WTC11 (cell line): Measurements from ENCODE around the gene TMEM69. TPM values are rescaled to one million over a fixed set of nuclear protein-coding genes. Genes with fewer than 3 reads are reported as not detected.
A peak's percentile ranks its signal among the peaks of the same experiment; 100 is the strongest.
"Not testable (repeated sequence)": the region's sequence is repeated elsewhere in the genome, so short reads cannot be mapped to it uniquely, and the experiment has no call there.

Source experiments
- ATAC-seq: fragments of 200-7000 bp; cut with Tn5 transposase; 2 replicates; pipeline ENCODE4 v1.10.0; 2021; ENCODE audit warnings: mild to moderate bottlenecking, moderate library complexity
- CTCF ChIA-PET: fragments of 300-600 bp; sonication (Branson Sonifier 250); formaldehyde crosslinking; loops from one replicate; lab custom pipeline; 2021; ENCODE audit warnings: antibody characterized with exemption; lab: Charles Lee
- POLR2A ChIA-PET: fragments of 350-600 bp; sonication (Branson Sonifier 250); formaldehyde crosslinking; loops from one replicate; lab custom pipeline; 2021; ENCODE audit warnings: antibody characterized with exemption; lab: Charles Lee
- DNase-seq: peaks from one replicate; pipeline ENCODE4 v3.0.0; 2021; ENCODE audit warnings: low spot score
- H3K27ac Mint-ChIP-seq: 2 replicates; pipeline ENCODE4 v1.8.0; 2021; ENCODE audit warnings: mixed read lengths
- H3K27me3 Mint-ChIP-seq: 2 replicates; pipeline ENCODE4 v1.8.0; 2021; ENCODE audit warnings: low read depth, mild to moderate bottlenecking, moderate library complexity, mixed read lengths
- H3K36me3 Mint-ChIP-seq: 2 replicates; pipeline ENCODE4 v1.8.0; 2021; ENCODE audit warnings: mixed read lengths
- H3K4me1 Mint-ChIP-seq: 2 replicates; pipeline ENCODE4 v1.8.0; 2022; ENCODE audit warnings: mixed read lengths
- H3K4me3 Mint-ChIP-seq: 2 replicates; pipeline ENCODE4 v1.8.0; 2021; ENCODE audit warnings: mild to moderate bottlenecking, moderate library complexity, mixed read lengths
- H3K9me3 Mint-ChIP-seq: 2 replicates; pipeline ENCODE4 v1.8.0; 2021; ENCODE audit warnings: mixed read lengths
- AFF4 ChIP-seq: sonication (generic); formaldehyde crosslinking; IDR thresholded peaks from 2 replicates; pipeline ENCODE4 v1.8.1; 2023; ENCODE audit warnings: mild to moderate bottlenecking, missing genetic modification reagents, borderline replicate concordance
- ATF3 ChIP-seq: sonication (generic); formaldehyde crosslinking; conservative IDR thresholded peaks from 2 replicates; pipeline ENCODE4 v1.8.1; 2022; ENCODE audit warnings: mild to moderate bottlenecking, missing genetic modification reagents
- ELF4 ChIP-seq: sonication (generic); formaldehyde crosslinking; IDR thresholded peaks from 2 replicates; pipeline ENCODE4 v1.8.1; 2022; ENCODE audit warnings: low read depth, mild to moderate bottlenecking, moderate library complexity, missing genetic modification reagents
- GRHL2 ChIP-seq: fragments of 250-450 bp; sonication (Bioruptor Pico); IDR thresholded peaks from 2 replicates; pipeline ENCODE4 v1.8.0; 2022; ENCODE audit warnings: mild to moderate bottlenecking, moderate library complexity; ENCODE audit not compliant: insufficient replicate concordance, severe bottlenecking
- GTF2I ChIP-seq: fragments of 250-450 bp; sonication (Bioruptor Pico); conservative IDR thresholded peaks from 2 replicates; pipeline ENCODE4 v1.4.0; 2021; ENCODE audit warnings: mild to moderate bottlenecking
- NFATC4 ChIP-seq: fragments of 250-450 bp; sonication (Bioruptor Pico); IDR thresholded peaks from 2 replicates; pipeline ENCODE4 v1.9.0; 2021; ENCODE audit warnings: mild to moderate bottlenecking
- NFE2L1 ChIP-seq: sonication (generic); formaldehyde crosslinking; IDR thresholded peaks from 2 replicates; pipeline ENCODE4 v1.8.1; 2023; ENCODE audit warnings: missing genetic modification reagents
- NFYB ChIP-seq: sonication (generic); formaldehyde crosslinking; conservative IDR thresholded peaks from 2 replicates; pipeline ENCODE4 v1.8.0; 2022; ENCODE audit warnings: low read depth, missing genetic modification reagents
- NR2C2 ChIP-seq: sonication (generic); formaldehyde crosslinking; IDR thresholded peaks from 2 replicates; pipeline ENCODE4 v1.8.0; 2022; ENCODE audit warnings: mild to moderate bottlenecking, missing genetic modification reagents
- PRDM15 ChIP-seq: sonication (generic); formaldehyde crosslinking; IDR thresholded peaks from 2 replicates; pipeline ENCODE4 v1.8.0; 2022; ENCODE audit warnings: missing genetic modification reagents
- RELA ChIP-seq: sonication (generic); formaldehyde crosslinking; IDR thresholded peaks from 2 replicates; pipeline ENCODE4 v1.8.1; 2022; ENCODE audit warnings: missing genetic modification reagents, mild to moderate bottlenecking, borderline replicate concordance
- SMAD3 ChIP-seq: sonication (generic); formaldehyde crosslinking; IDR thresholded peaks from 2 replicates; pipeline ENCODE4 v1.8.0; 2022; ENCODE audit warnings: missing genetic modification reagents, mild to moderate bottlenecking, borderline replicate concordance
- SMAD4 ChIP-seq: sonication (generic); formaldehyde crosslinking; IDR thresholded peaks from 2 replicates; pipeline ENCODE4 v1.8.0; 2022; ENCODE audit warnings: mild to moderate bottlenecking, missing genetic modification reagents
- TCF7 ChIP-seq: sonication (generic); formaldehyde crosslinking; IDR thresholded peaks from 2 replicates; pipeline ENCODE4 v1.8.0; 2022; ENCODE audit warnings: mild to moderate bottlenecking, low read depth, missing genetic modification reagents, moderate library complexity
- TEAD1 ChIP-seq: sonication (generic); formaldehyde crosslinking; IDR thresholded peaks from 2 replicates; pipeline ENCODE4 v1.8.0; 2022; ENCODE audit warnings: mild to moderate bottlenecking, missing genetic modification reagents
- ZNF396 ChIP-seq: fragments of 250-450 bp; sonication (Bioruptor Pico); IDR thresholded peaks from 2 replicates; pipeline ENCODE4 v1.8.0; 2021; ENCODE audit warnings: mild to moderate bottlenecking, moderate library complexity, borderline replicate concordance
- ZNF416 ChIP-seq: fragments of 250-450 bp; sonication (Bioruptor Pico); IDR thresholded peaks from 2 replicates; pipeline ENCODE4 v1.9.0; 2021; ENCODE audit warnings: mild to moderate bottlenecking, inconsistent platforms
- ZNF671 ChIP-seq: fragments of 250-450 bp; sonication (Bioruptor Pico); IDR thresholded peaks from 2 replicates; pipeline ENCODE4 v1.8.0; 2021; ENCODE audit warnings: mild to moderate bottlenecking
- total RNA-seq: library from RNA; stranded (reverse); gene quantifications from 3 replicates; pipeline ENCODE4 v1.2.3, GENCODE V29; 2021
- TF ChIP-seq, protein P1 (sequence below): sonication (generic); formaldehyde crosslinking; IDR thresholded peaks from 2 replicates; pipeline ENCODE4 v1.8.0; 2022; ENCODE audit warnings: mild to moderate bottlenecking, missing genetic modification reagents
- TF ChIP-seq, protein P2 (sequence below): fragments of 250-450 bp; sonication (Bioruptor Pico); conservative IDR thresholded peaks from 2 replicates; pipeline ENCODE4 v1.9.0; 2021; ENCODE audit warnings: mild to moderate bottlenecking

The TMEM69 gene
- total RNA-seq, 1 experiment from 2014 or later = 44.9 TPM

DNA sequence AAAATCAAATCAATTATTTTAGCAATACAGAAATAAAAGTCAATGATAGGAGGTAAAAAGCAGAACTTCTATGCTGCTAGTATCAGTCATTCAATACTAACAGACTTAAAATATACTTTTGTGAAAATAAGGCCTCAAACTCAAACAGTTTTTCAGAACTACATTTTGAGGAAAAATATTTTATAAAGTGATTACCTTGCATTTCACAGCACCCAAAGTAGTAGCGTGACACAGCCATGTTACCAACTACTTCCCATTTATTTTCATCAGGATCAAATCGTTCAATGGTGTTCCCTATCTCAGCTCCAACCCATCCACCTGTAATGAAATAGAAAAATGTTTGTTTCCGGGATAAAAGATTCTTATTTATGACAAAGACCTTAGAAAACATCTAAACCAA is 28.7 kb downstream of the TMEM69 start:
- no peaks in the 10 kb centered on the region for H3K9me3 Mint-ChIP-seq
- no peaks in the 10 kb centered on the region for H3K4me1 Mint-ChIP-seq
- H3K27ac Mint-ChIP-seq = no peak overlapping the region
- H3K27me3 Mint-ChIP-seq = no peaks in the 10 kb centered on the region
- DNase-seq (no peak), ATAC-seq (no peak)
- H3K4me3 Mint-ChIP-seq = no peak overlapping the region
- POLR2A ChIA-PET = no interaction called here
- no peaks in the 10 kb centered on the region for H3K36me3 Mint-ChIP-seq
- CTCF ChIA-PET = no interaction called here
- TF ChIP-seq, protein P1, sequence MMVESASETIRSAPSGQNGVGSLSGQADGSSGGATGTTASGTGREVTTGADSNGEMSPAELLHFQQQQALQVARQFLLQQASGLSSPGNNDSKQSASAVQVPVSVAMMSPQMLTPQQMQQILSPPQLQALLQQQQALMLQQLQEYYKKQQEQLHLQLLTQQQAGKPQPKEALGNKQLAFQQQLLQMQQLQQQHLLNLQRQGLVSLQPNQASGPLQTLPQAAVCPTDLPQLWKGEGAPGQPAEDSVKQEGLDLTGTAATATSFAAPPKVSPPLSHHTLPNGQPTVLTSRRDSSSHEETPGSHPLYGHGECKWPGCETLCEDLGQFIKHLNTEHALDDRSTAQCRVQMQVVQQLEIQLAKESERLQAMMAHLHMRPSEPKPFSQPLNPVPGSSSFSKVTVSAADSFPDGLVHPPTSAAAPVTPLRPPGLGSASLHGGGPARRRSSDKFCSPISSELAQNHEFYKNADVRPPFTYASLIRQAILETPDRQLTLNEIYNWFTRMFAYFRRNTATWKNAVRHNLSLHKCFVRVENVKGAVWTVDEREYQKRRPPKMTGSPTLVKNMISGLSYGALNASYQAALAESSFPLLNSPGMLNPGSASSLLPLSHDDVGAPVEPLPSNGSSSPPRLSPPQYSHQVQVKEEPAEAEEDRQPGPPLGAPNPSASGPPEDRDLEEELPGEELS (CRISPR knock-in tag) = no peak

GRCh38 chr1:45717386-45717785 is 29.4 kb downstream of the TMEM69 start:
- POLR2A ChIA-PET, H3K27ac Mint-ChIP-seq, H3K4me1 Mint-ChIP-seq, DNase-seq, H3K9me3 Mint-ChIP-seq, H3K36me3 Mint-ChIP-seq, H3K27me3 Mint-ChIP-seq, ATAC-seq, H3K4me3 Mint-ChIP-seq: not testable (repeated sequence)
- CTCF ChIA-PET = interaction anchor here (0.5 kb wide), 1 partner anchor 9 kb away, joined by 3 read pairs; no protein-coding TSS in a partner anchor

GRCh38 chr1:45718289-45718688 is 30.3 kb downstream of the TMEM69 start:
- DNase-seq (peak; percentile 19), ATAC-seq (no peak)
- peaks cover 5% of the 10 kb centered on the region for H3K9me3 Mint-ChIP-seq

More at GRCh38 chr1:45718289-45718688, 30.3 kb downstream of the TMEM69 start:
- no peaks in the 10 kb centered on the region for H3K4me1 Mint-ChIP-seq
- POLR2A ChIA-PET = no interaction called here
- no peak overlapping the region for H3K27ac Mint-ChIP-seq
- 0 out of 2 replicates have a peak, but pooled peaks cover under 1% of the 10 kb centered on the region for H3K36me3 Mint-ChIP-seq
- CTCF ChIA-PET = no interaction called here
- H3K4me3 Mint-ChIP-seq = no peak overlapping the region
- no peaks in the 10 kb centered on the region for H3K27me3 Mint-ChIP-seq
- TF ChIP-seq NFE2L1 (CRISPR knock-in tag) (no peak), GRHL2 (no peak), AFF4 (no peak), PRDM15 (no peak), ATF3 (no peak), RELA (CRISPR knock-in tag) (no peak), TCF7 (CRISPR knock-in tag) (no peak), NFATC4 (CRISPR knock-in tag) (no peak), ZNF671 (CRISPR knock-in tag) (no peak), NR2C2 (no peak), SMAD3 (CRISPR knock-in tag) (no peak), GTF2I (no peak), TEAD1 (CRISPR knock-in tag) (no peak), SMAD4 (CRISPR knock-in tag) (no peak), ZNF396 (CRISPR knock-in tag) (no peak), ZNF416 (CRISPR knock-in tag) (no peak), ELF4 (CRISPR knock-in tag) (no peak), NFYB (no peak)
- TF ChIP-seq, protein P2, sequence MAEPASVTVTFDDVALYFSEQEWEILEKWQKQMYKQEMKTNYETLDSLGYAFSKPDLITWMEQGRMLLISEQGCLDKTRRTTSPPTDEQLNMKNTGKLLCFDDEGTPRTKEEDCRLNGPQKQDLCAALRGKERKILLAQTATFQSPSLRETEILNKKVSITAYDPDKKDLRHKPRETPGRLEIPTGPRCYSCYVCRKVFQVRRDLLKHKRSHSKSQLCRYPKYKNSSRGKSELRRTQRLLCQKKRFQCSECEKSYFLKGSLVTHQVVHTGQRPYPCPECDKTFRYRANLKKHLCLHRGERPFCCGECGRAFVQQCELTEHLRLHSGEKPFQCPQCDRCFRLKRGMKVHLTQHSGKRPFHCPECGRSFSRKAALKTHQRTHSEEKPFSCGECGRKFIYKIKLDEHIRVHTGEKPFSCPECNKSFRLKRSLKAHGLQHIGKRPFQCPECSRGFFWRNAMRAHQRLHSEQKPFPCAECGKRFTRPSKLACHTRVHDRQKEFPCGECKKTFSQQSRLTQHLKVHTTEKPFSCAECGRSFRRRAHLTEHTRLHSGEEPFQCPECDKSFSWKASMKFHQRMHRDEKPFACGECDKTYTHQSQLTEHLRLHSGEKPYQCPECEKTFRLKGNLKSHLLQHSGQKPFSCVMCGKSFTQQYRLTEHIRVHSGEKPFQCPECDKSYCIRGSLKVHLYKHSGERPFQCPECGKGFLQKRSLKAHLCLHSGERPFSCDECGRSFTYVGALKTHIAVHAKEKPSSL = no peak
